Coronary artery (tissue), 2 donors: ENCODE data around the gene PXDN.

Experiments used
- DNase-seq: peaks from one replicate; pipeline ENCODE4 v3.0.0-alpha.2; 2017; ENCODE audit warnings: low spot score
- H3K27ac ChIP-seq, 2 donors: fragments of 200-600 bp; sonication (generic); one replicate each; pipeline ENCODE4 v1.5.1; 2016 to 2019
- H3K4me3 ChIP-seq: fragments of 200-600 bp; sonication (generic); 2 replicates; pipeline ENCODE4 v1.5.1; 2016; ENCODE audit warnings: mild to moderate bottlenecking, moderate library complexity
- TF ChIP-seq, protein P1 (sequence below): fragments of 200-600 bp; sonication (generic); IDR thresholded peaks from one replicate; pipeline ENCODE4 v1.5.1; 2019; ENCODE audit warnings: antibody characterized with exemption

Gene PXDN

DNA sequence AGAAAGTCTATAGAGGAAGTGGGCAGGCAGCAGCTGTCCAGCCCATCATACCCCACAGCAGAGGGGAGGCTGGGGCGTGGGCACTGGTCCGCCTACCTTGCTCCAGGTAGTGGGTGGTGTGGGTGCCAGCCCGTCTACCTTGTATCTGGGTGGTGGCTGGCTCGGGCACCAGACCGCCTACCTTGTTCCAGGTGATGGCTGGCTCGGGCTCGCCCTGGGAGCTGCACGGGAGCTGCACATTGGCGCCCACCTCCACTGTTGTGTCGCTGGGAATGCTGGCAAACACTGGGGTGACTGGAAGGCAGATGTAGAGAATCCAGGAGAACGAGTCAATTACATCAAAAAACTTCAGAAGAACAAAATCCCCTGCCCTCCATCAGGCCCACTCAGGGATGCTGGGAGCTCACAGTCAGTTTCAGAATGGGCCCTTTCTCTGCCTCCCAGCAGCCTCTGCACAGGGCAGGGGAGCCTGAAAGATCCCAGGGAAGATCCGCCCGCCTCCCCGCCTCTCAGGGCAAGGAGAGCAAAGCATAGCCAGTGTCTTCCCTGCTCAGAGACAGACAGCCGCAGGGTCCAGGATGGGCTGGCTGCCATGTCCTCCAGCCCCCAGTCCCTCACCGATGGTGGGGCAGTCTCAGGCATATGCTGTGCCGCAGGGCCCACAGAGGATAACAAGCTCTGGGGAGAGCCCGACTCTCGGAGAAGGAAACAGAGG lies 82.3 kb downstream of the PXDN start:
- Histone ChIP-seq H3K27ac (no peak overlapping the region), H3K4me3 (no peak overlapping the region)
- TF ChIP-seq, protein P1, sequence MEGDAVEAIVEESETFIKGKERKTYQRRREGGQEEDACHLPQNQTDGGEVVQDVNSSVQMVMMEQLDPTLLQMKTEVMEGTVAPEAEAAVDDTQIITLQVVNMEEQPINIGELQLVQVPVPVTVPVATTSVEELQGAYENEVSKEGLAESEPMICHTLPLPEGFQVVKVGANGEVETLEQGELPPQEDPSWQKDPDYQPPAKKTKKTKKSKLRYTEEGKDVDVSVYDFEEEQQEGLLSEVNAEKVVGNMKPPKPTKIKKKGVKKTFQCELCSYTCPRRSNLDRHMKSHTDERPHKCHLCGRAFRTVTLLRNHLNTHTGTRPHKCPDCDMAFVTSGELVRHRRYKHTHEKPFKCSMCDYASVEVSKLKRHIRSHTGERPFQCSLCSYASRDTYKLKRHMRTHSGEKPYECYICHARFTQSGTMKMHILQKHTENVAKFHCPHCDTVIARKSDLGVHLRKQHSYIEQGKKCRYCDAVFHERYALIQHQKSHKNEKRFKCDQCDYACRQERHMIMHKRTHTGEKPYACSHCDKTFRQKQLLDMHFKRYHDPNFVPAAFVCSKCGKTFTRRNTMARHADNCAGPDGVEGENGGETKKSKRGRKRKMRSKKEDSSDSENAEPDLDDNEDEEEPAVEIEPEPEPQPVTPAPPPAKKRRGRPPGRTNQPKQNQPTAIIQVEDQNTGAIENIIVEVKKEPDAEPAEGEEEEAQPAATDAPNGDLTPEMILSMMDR = no peak
- peak; percentile 63 for DNase-seq

DNA sequence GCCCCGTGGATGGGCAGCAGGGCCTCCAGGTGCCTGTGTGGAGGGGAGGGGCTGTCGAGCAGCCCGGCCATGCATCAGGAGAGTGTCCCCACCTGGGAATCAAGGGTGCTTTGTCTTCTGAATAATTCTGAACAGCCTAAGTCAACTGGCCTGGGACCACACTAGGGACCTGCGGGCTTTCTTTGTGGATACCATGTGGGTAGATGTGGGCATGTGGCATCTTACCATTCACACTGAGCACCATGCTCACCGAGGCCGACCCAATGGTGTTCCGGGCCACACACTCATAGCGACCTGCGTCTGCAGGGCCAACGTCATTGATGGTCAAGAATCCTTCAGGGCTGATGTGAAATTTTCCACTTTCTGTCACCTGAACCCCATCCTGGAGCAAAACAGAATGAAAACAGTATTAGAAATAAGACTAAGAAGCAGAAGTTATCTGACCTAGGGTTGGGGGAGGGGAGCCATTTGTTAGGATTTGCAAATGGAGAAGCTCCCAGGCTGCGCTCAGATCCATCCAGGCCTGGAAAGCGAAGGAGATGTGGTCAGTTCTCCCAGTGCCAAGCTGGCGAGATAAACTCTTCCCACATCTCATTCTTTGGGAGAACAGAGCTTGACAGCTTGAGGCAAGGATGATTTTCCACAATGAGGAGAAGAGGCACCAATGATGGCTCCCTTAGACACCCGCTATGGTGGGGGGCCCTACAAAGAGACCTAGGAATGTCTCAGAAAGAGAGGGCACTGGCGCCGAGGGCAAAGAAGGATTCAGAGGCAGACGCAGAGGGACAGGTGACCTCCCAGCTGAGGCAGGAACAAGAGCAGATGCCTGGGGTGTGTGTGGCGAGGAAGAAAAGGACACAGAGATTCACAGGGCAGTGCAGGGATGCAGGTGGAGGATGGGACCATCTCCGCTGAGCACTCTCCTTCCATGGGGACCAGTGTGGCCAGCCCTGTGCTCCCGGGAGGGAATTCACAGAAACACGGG lies 83.4 kb downstream of the PXDN start:
- peak; percentile 46 for DNase-seq
- no peak overlapping the region for H3K4me3 ChIP-seq
- TF ChIP-seq, protein P1 = no peak
- no peak overlapping the region for H3K27ac ChIP-seq

DNA sequence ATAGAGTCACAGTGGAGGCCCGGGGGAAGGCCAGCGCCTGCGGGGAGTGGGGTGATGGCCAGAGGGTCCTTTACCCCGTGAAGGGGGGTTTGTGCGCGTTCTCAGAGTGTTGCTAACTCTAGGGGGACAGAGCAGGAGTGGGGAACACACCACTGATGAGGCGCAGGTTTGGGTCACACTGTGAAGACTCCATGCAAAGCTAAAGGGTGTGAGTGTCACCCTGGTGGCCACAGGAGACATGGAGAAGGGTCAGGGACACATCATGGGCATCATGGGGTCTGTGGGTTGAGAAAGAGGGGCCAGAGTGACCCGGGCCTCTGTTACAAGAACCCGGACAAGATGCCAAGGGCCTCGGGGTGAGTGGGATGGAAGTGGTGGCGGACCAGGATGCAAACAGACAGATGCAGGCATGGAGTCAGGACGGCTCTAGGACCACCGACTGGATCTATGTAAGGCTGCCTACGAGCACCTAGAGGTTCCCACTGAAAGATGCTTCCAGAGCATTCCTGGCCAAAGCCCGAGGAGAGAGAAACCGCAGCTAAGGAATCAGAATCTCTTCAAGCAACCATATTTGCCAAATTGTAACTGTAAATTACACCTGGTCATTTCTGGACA lies 84.3 kb downstream of the PXDN start:
- no peak overlapping the region for H3K27ac ChIP-seq
- TF ChIP-seq, protein P1 = no peak
- H3K4me3 ChIP-seq = no peak overlapping the region
- peak; percentile 55 for DNase-seq

DNA sequence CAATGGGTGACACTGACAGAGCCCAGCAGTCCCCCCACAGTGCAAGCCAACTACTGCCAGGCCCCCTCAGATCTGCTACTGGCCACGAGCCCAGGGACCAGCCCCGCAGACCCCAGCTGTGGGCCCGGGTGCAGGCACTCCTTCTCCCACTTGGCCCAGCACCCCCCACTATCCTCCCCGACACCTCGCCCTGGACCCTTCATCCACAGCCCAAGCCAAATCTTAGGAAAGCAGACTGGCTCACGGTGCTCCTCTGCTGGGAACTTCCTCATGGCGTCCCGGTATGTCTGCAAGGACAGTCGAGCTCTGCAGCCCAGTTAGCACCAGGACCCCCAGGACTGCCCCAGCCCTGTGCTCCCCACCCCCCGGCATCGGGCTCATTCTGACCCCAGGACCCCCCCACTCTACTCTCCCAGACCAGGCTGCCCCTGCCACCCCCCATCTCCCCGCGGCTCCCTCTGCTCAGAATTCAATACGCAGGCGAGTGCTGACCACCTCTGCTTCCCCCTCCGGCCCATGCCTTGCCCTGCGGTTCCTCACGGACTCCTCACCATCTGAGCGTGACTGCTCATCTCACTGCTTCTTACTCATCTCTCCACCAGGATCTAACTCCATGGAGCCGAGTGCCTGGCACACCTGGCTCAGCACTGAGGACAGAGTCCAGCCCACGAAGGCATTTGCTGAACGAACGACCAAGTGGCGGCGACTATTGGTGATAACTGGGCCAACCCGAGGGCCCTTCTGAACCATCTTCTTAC lies 85.7 kb downstream of the PXDN start:
- Histone ChIP-seq H3K27ac (peak overlapping the region in 1 of 2 donors; percentile 9), H3K4me3 (no peak overlapping the region)
- peak; percentile 65 for DNase-seq
- TF ChIP-seq, protein P1 = no peak

DNA sequence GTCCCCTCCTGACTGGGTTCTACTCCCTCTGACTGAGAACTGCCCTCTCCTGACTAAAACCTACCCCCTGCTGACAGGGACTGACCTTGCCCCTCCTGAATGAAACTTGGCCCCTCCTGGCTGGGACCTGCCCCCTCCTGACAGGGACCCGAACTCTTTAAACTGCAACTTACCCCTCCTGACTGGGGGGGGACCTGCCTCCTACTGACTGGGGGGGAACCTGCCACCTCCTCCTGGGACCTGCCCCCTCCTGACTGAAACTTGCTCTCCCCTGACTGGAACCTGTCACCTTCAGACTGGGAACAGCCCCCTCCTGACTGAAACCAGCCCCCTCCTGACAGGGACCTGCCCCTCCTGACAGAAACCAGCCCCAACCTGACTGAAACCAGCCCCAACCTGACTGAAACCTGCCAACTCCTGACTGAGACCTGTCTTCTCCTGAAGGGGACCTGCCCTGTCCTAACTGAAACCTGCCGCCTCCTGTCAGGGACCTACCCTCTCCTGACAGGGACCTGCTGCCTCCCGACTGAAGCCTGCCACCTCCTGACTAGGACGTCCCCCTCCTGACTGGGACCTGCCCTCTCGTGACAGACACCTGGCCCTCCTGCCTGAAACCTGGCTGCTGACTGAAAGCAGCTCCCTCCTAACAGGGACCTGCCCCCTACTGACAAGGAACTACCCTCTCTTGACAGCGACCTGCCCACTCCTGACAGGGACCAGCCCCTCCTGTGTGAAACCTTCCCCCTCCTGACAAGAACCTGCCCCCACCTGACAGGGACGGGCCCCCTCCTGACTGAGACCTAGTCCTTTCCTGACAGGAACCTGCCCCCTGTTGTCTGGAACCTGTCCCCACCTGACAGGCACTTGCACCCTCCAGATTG lies 87.1 kb downstream of the PXDN start:
- no peak overlapping the region for H3K4me3 ChIP-seq
- peak; percentile 72 for DNase-seq
- TF ChIP-seq, protein P1 = no peak
- H3K27ac ChIP-seq = peak overlapping the region; percentile 95
